Epithelial cell of prostate (primary cell): Measurements from ENCODE around the gene CAT.

Source experiments
- DNase-seq: peaks from one replicate; pipeline ENCODE4 v3.0.0-alpha.2; 2011; ENCODE audit warnings: low read depth, low spot score
- H3K27ac ChIP-seq: fragments of 450-650 bp; 2 replicates; pipeline ENCODE4 v1.5.1; 2017; ENCODE audit warnings: mild to moderate bottlenecking

The CAT gene

GRCh38 chr11:34493468-34493867 lies 54.7 kb downstream of the CAT start:
- no peak for DNase-seq
- H3K27ac ChIP-seq = no peak overlapping the region

- no peak overlapping the region for H3K27ac ChIP-seq
- DNase-seq = no peak
Observed at GRCh38 chr11:34493926-34494595, 55.3 kb downstream of the CAT start.

DNA sequence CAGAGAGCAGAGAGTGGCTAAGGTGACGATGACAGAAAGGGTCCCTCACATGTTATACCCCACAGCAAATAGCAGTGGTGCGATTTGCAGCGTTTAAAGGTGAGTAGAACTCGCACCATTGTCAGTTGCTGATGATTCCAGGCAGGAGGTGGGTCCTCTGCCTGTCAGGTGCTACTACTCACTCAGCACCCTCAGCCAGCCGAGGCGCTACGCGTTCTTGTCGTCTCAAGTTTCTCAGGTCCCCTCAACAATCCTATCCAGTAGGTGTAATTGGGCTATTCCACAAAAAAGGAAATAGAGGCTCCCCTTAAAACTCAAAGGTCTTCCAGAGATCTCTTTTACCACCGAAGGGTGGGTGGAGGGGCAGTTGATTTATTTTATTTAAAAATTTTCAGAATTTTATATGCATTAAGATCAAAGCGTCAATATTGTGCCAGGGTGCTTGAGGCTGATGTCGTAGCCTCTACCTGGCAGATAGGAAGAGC lies 56.5 kb downstream of the CAT start:
- no peak overlapping the region for H3K27ac ChIP-seq
- no peak for DNase-seq

- H3K27ac ChIP-seq = no peak overlapping the region
- DNase-seq = no peak
Observed at GRCh38 chr11:34495724-34496377, 57.1 kb downstream of the CAT start.

DNA sequence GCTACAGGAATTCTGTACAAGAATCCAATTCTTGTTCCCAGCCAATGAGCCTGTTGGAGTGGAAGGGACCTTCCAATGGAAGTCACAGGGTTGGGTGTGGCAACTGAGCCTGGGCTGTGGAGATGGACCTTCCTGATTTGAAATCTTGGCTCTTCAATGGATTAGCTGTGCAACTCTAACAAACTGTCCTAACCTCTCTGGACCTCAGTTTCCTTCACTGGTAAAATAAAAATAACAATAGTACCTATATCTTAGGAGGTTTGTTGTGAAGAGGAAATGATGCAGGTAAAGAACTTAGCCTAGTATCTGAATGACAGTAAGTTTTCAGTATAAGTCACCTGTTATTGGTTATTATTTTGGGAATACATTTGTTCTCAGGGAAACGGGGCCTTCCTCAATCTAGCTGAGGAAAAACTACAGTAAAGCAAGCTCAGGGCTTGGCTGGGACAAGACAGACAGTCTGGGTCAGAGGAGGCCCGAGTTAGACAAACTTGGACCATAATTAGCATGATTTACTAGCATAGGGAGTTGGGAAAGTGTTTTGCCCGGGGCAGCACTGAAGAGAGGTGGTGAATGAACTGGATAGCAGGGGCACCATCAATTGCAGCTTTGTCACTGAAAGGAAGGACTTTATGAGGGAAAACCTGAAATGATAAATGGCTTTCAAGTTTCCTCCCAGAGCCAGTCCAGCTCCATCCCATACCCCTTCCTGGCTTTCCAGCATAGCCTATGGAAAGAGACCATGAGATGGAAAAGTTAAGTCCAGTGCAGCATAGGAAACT lies 61.2 kb downstream of the CAT start:
- H3K27ac ChIP-seq = no peak overlapping the region
- DNase-seq = no peak

DNA sequence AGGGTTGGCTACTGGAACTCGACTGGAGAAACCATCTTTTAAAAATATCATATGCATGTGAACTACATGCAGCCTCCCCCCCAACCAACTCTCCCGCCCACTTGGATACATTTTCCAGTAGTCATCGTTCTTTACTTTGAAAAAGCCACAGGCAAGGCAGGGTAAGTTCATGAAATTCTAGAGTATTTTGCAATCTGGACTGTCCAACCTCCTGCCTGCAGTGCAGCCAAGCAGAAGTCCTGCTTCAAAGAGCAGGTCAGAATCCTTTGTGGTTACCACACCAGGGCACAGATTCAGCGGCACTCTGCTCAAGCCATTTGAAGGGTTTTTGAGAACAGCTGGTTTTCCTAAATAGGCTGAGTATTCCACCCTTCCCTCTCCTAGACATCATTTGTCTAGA lies 62.8 kb downstream of the CAT start:
- no peak for DNase-seq
- H3K27ac ChIP-seq = no peak overlapping the region

DNA sequence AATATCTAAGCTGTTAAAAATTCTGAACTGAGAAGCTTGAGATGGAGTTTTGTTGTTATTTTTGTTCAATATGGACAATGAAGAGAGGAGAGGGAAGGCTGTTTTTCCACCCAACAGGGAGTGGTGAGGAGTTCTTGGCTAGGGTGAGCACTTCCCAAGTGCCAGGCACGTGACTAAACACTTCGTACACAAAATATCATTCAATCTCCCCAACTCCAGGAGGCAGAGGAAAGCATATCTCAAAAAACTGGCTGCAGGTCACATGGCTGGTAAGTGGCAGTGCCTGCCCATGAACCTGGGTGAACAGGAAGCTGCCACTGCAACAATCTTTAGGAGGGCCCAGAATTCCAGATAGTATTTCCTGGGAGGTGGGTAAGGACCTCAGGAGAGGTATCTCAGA lies 63.2 kb downstream of the CAT start:
- H3K27ac ChIP-seq = no peak overlapping the region
- DNase-seq = no peak

GRCh38 chr11:34502949-34503348 lies 64.2 kb downstream of the CAT start:
- no peak for DNase-seq

DNA sequence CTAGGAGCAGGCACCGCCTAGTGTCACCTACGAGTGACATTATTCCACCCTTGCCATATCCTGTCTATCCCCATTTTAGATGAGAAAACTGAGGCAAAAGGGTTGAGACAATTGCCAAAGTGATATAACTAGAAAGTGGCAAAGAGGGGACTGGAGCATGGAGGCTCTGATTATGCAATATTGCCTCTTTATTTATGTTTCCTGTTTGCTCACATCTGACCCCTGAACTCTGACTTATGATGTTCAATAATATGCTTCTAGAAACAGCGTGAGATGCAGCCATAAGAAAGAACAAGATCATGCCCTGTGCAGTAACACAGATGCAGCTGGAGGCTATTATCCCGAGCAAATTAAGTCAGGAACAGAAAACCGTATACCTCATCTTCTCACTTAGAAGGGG lies 67.1 kb downstream of the CAT start:
- no peak for DNase-seq
- H3K27ac ChIP-seq = no peak overlapping the region

More at GRCh38 chr11:34502949-34503348, 64.2 kb downstream of the CAT start:
- H3K27ac ChIP-seq = no peak overlapping the region

DNA sequence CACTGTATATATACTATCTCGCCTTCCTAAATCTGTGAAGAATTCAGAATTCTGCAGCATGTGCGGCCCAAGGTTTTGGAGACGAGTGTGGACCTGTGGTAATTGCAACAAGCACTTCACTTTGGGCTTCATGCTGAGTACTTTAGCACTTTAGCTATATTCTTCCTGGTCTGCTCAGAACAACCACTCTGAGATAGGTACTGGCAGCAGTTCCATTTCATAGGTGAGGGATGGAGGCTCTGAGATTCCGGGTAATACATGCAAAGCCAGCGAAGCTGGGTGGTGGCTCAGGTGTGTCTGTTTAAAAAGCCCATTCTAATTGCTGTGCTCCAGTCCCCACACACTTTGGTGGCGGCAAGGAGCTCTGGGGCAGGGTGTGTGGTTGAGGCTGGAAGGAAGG lies 68.4 kb downstream of the CAT start:
- no peak for DNase-seq
- H3K27ac ChIP-seq = no peak overlapping the region

- DNase-seq = no peak
- H3K27ac ChIP-seq = no peak overlapping the region
Observed at GRCh38 chr11:34507610-34508009, 68.9 kb downstream of the CAT start.

DNA sequence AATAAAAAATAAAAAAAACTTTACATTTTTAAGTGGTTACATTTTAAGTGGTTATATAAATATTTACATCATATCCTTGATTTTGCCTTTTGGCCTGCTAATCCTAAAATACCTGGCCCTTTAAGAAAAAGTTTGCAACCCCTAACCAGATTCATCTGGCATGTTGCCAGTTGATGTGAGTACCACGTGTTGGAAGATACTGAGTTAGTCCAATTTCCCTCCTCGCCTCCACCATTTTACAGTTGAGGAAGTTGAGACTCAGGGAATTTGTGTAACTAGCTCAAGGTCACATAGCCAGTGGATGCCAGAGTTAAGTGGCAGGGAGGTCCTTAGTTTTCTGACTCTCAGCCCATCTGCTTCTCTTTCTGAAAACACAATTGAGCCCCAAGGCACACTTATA lies 69.8 kb downstream of the CAT start:
- DNase-seq = no peak
- no peak overlapping the region for H3K27ac ChIP-seq

DNA sequence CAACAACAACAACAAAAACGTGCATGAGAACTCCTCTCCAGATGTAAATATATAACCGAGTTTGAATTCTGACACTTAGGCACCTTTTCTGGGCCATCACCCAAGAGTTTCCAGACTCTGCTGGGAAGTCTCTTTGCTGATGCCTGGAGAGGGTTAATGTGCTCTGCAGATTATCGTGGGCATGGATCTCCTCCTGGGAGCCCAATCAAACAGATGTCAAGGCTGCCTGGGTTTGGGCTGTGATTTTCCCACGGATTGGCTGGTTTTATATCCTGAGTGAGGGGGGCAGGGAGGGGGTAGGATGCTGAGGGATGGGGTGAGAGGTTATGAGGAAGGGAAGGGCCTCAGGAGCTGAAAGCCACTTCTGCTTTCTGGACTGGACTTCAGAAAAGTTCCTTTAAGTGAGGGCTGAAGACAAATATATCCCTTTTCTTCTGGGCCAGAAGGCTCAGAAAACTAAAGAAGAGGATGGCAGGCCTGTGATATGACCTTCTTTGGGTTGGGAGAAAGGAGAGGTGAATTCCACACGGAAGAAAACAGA lies 70.7 kb downstream of the CAT start:
- no peak for DNase-seq
- H3K27ac ChIP-seq = no peak overlapping the region

- no peak for DNase-seq
- no peak overlapping the region for H3K27ac ChIP-seq
Observed at GRCh38 chr11:34510218-34510617, 71.5 kb downstream of the CAT start.

- H3K27ac ChIP-seq = no peak overlapping the region
- no peak for DNase-seq
Observed at GRCh38 chr11:34510673-34511072, 71.9 kb downstream of the CAT start.

DNA sequence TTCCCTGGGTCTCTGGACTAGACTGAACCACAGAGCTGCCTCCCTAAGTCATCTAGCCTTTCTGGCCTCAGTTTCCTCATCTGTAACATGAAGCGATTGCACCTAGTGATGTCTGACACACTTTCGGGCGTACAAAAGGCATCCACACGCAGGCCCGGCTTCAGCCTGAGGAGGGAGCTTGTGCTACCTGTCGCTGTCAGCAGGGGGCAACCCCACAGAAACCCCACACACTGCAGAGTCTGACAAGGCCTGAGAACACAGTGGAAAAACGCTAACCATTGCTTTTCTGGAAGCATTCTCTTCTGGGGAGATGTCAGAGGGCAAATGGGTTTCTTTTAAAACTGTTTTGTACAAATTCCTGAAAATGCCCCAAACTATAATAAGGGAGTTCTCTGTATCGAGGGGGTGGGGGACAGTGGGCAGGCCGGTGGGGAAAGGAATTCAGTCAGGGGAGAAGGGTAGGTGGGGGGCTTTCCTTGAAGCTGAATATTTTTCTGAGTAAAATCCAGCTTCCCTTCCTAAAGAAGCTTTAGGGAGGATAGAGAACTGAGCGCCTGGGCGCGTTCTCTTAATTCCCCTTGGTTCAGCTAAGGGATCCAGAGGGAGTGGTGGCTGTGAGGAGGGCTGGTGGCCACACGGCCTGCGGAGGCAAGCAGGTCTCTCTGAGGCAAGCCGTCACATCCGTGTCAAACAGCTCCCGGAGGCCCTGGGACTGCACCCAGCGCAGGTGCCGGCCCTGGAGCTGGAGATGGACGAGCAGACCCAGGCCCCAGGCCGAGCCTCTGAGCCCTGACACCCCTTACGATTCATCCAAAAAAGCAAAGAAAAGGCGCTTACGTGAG lies 74.3 kb downstream of the CAT start:
- H3K27ac ChIP-seq = no peak overlapping the region
- DNase-seq = no peak

DNA sequence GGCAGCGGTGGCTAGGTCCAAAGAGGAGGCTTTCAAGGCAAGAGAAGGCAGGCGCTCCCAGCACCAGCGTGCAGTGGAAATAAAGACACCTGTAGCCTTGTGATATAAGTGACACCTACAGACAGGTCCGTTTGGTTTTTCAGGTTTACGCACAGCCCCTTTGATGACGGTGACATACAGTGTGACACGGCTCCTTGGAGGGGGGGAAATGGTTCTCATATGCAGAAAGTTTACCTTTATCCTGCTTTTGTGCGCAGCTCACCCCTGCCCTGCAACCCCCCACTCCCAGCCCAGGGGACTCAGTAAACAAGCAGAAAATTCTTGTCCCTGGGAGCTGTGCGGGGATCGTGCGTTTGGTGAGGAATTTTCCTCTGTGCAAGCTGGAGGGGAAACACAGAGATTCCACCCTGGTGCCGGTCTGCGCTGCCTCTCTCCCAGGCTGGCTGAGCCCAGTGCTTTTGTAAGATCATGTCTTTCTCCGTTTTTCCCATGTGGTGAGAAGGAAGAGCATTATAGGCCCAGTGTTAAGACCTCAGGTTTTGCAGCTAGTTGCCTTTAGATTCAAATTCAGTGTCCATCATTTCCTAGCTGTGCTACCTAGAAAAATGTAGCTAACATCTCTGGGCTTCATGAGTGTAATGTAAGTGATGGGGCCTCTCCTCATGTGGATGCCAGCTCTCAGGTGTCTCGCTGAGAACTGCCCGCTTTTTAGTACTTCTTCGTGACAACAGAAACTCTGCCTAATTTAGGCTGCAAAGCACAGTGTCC lies 75.1 kb downstream of the CAT start, which contains the start of gene ELF5:
ELF5 (minus strand) TSS at position 113 of the 768 bp plus-strand sequence. CDS start 8,045 bp downstream, outside the sequence.
- no peak for DNase-seq
- no peak within 1 kb of the TSS for H3K27ac ChIP-seq

DNA sequence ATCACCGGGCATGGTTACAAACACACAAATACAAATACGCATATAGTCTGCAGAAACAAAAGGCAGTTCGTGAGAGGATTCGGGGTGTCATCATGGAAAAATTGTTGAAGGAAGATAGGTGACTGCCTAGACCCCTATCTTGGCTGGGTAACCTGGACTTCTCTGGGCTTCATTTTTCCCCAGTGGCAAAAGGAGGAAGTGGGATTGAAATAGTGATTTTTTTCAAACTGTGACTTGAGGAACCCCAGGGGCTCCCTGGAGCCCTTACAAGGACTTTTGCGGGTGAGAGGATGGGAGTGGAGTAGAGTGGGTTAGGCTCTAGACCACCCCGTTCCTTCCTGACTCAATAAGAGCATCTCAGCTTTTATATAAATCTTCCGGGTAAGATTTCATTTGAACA lies 75.9 kb downstream of the CAT start:
- DNase-seq = no peak
- no peak overlapping the region for H3K27ac ChIP-seq
